Neuronal stem cell (in vitro differentiated cells): Measurements from ENCODE around the gene KLF13.

Experiments
- DNase-seq: peaks from one replicate; pipeline ENCODE4 v3.0.0-alpha.2; 2013; ENCODE audit warnings: low spot score
- H2AFZ ChIP-seq: one replicate; pipeline ENCODE4 v1.6.1; 2013; ENCODE audit warnings: mild to moderate bottlenecking, low read length, inconsistent platforms
- H2AK5ac ChIP-seq: 2 replicates; pipeline ENCODE4 v1.6.1; 2013; ENCODE audit warnings: low read depth, mild to moderate bottlenecking, inconsistent platforms, low read length, moderate library complexity, mixed read lengths
- H2BK120ac ChIP-seq: 2 replicates; pipeline ENCODE4 v1.6.1; 2013; ENCODE audit warnings: low read depth, mild to moderate bottlenecking, inconsistent platforms, low read length, moderate library complexity, mixed read lengths
- H2BK12ac ChIP-seq: one replicate; pipeline ENCODE4 v1.6.1; 2013; ENCODE audit warnings: low read length, inconsistent platforms
- H2BK15ac ChIP-seq: 2 replicates; pipeline ENCODE4 v1.6.1; 2013; ENCODE audit warnings: mild to moderate bottlenecking, low read length, inconsistent platforms, mixed read lengths
- H2BK5ac ChIP-seq: one replicate; pipeline ENCODE4 v1.6.1; 2013; ENCODE audit warnings: inconsistent platforms, mild to moderate bottlenecking, low read length, moderate library complexity
- H3K14ac ChIP-seq: one replicate; pipeline ENCODE4 v1.6.1; 2013; ENCODE audit warnings: low read length, inconsistent platforms
- H3K18ac ChIP-seq: 2 replicates; pipeline ENCODE4 v1.6.1; 2013; ENCODE audit warnings: low read length, inconsistent platforms
- H3K23ac ChIP-seq: 2 replicates; pipeline ENCODE4 v1.6.1; 2013; ENCODE audit warnings: low read depth, mild to moderate bottlenecking, mixed read lengths, low read length, inconsistent platforms; ENCODE audit not compliant: poor library complexity
- H3K27ac ChIP-seq: replicated peaks from 3 replicates; pipeline ENCODE4 v1.5.1; 2013; ENCODE audit warnings: low read length, inconsistent platforms
- H3K27me3 ChIP-seq, 3 experiments: 2 replicates each; pipeline ENCODE4 v1.6.1; 2013; ENCODE audit warnings: low read length in 3 of 3, mild to moderate bottlenecking in 2 of 3, inconsistent platforms in 1 of 3, low read depth in 1 of 3, mixed read lengths in 1 of 3, moderate library complexity in 1 of 3; ENCODE audit not compliant: control insufficient read depth in 3 of 3, insufficient read depth in 3 of 3
- H3K36me3 ChIP-seq, 2 donors: replicated peaks in 1 of 2; 2 replicates each; pipeline ENCODE4 v1.6.1; 2013; ENCODE audit warnings: low read length in 2 of 2; ENCODE audit not compliant: control insufficient read depth in 2 of 2, insufficient read depth in 2 of 2
- H3K4ac ChIP-seq: 2 replicates; pipeline ENCODE4 v1.6.1; 2013; ENCODE audit warnings: inconsistent platforms, mild to moderate bottlenecking, low read length, moderate library complexity
- H3K4me1 ChIP-seq, 2 donors: 1 replicate in 1 of 2; 2 replicates in 1 of 2; pipeline ENCODE4 v1.6.1; 2013; ENCODE audit warnings: low read length in 2 of 2, low read depth in 1 of 2; ENCODE audit not compliant: control insufficient read depth in 2 of 2, insufficient read depth in 1 of 2
- H3K4me2 ChIP-seq: one replicate; pipeline ENCODE4 v1.6.1; 2013; ENCODE audit warnings: mild to moderate bottlenecking, low read length, inconsistent platforms; ENCODE audit not compliant: insufficient read depth, poor library complexity, severe bottlenecking
- H3K4me3 ChIP-seq, 2 donors: 2 replicates each; pipeline ENCODE4 v1.5.1; 2013; ENCODE audit warnings: low read length in 2 of 2, mild to moderate bottlenecking in 2 of 2, inconsistent platforms in 1 of 2, moderate library complexity in 1 of 2
- H3K79me1 ChIP-seq: one replicate; pipeline ENCODE4 v1.6.1; 2013; ENCODE audit warnings: low read depth, mild to moderate bottlenecking, inconsistent platforms, low read length, moderate library complexity
- H3K9ac ChIP-seq: one replicate; pipeline ENCODE4 v1.6.1; 2013; ENCODE audit warnings: mild to moderate bottlenecking, low read depth, low read length, inconsistent platforms; ENCODE audit not compliant: poor library complexity
- H3K9me3 ChIP-seq, 2 donors: replicated peaks in 1 of 2; 2 replicates each; pipeline versions ENCODE3 to v1.6.1; 2013; ENCODE audit warnings: low read length in 2 of 2, mild to moderate bottlenecking in 2 of 2, inconsistent platforms in 1 of 2, low read depth in 1 of 2, mixed read lengths in 1 of 2, moderate library complexity in 1 of 2; ENCODE audit not compliant: control insufficient read depth in 2 of 2, insufficient read depth in 1 of 2
- H4K8ac ChIP-seq: one replicate; pipeline ENCODE4 v1.6.1; 2013; ENCODE audit warnings: low read depth, mild to moderate bottlenecking, inconsistent platforms, low read length, moderate library complexity
- H4K91ac ChIP-seq: one replicate; pipeline ENCODE4 v1.6.1; 2013; ENCODE audit warnings: low read length, low read depth, mild to moderate bottlenecking, inconsistent platforms; ENCODE audit not compliant: poor library complexity
- WGBS, 2 donors: extraction: QIAGEN DNeasy Blood & Tissue Kit; methylation state at CpG; one replicate each; pipeline ENCODE4 v1.1.7; 2013; ENCODE audit warnings: missing lambda C conversion rate in 2 of 2, mixed read lengths in 1 of 2; ENCODE audit not compliant: insufficient read length in 2 of 2, insufficient replicate concordance in 1 of 2; ENCODE audit errors: extremely low coverage in 2 of 2; 5-methylcytosine and 5-hydroxymethylcytosine counted together

KLF13 gene

DNA sequence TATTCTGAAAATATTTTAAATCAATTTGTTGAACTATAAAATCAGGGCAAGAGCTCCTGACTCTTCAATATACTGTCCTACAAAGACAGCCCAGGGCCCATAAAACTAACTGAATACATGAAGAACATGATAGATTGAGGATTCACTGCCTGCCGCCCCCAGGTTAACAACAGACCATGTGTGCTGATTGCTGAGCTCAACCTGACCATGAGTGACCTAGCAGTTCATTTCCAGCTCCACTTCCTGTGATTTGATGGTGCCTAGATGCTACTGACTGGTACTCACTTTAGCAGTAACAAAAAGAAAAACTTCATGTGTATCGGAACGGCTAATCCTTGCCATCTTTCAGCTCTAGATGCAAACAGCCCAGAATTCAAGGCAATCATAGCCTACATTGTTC, 9.6 kb upstream of the KLF13 start:
- no peak overlapping the region for H2BK15ac ChIP-seq
- no peak overlapping the region for H4K8ac ChIP-seq
- H3K4ac ChIP-seq, result no peak overlapping the region
- no peak for DNase-seq
- peaks cover 3 to 5% of the 10 kb centered on the region in 2 donors for H3K9me3 ChIP-seq
- no CpG with 5 or more reads among the region's 3 CpGs for WGBS, 2 donors
- peaks cover 2 to 6% of the 10 kb centered on the region in 2 donors for H3K4me1 ChIP-seq
- no peak overlapping the region for H2BK120ac ChIP-seq
- H2BK5ac ChIP-seq, result no peak overlapping the region
- no peak overlapping the region for H3K18ac ChIP-seq
- no peak overlapping the region for H3K4me2 ChIP-seq
- H3K27ac ChIP-seq, result no peak overlapping the region
- H2AK5ac ChIP-seq, result no peak overlapping the region
- no peaks in the 10 kb centered on the region for H3K79me1 ChIP-seq
- peaks cover 0 to 22% (median 0%) of the 10 kb centered on the region in 3 experiments for H3K27me3 ChIP-seq
- no peak overlapping the region for H4K91ac ChIP-seq
- H2BK12ac ChIP-seq, result no peak overlapping the region
- H3K23ac ChIP-seq, result no peak overlapping the region
- no peak overlapping the region for H2AFZ ChIP-seq
- no peak overlapping the region for H3K14ac ChIP-seq
- H3K9ac ChIP-seq, result no peak overlapping the region
- no peak overlapping the region for H3K4me3 ChIP-seq
- no peaks in the 10 kb centered on the region for H3K36me3 ChIP-seq

DNA sequence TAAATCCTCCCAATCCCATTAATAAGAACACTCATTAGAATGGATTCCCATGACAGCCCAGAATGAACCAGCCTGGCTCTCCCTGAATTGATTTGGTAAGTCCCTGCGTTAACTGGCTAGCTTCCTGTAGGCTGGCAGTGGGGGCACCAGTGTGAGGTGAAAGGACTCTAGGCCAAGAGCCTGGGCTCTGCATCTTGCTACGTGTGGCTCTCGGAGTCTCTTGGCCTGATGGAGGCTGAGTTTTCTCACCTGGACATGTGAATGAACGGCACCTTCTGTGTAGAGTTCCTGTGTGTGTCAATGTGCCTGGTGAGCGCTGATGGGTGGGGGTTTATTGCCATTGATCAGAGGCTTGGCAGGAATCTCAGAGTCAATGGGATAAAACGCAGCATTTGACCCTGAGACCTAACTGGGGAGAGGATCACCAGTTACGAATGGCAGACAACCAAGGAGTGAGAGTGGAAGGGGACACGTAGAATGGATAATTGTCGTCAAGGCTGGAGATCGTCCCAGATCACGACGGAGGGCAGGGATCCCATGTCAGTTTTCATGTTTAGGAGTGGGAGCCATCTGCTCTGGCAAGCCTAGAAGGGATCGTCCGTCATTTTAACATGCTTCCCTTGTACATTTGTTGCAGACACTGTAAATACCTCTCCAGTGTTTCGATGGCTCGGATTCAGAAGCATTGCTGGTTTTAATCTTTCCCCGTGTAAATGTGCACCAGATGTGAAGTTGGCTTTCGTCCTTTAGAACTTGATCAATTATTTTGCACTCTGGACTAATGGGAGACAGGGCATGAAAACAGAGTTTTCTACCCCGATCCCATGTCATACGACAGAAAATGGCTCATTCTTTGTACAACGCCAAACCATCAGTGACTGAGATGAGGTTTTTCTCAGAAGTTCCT, 9.0 kb upstream of the KLF13 start:
- no peak overlapping the region for H3K23ac ChIP-seq
- H3K4me3 ChIP-seq, result no peak overlapping the region
- no peak overlapping the region for H4K8ac ChIP-seq
- H2BK15ac ChIP-seq, result no peak overlapping the region
- no peak overlapping the region for H2BK120ac ChIP-seq
- no peak overlapping the region for H3K4ac ChIP-seq
- H3K4me1 ChIP-seq, result peaks cover 3 to 6% of the 10 kb centered on the region in 2 donors
- H3K27ac ChIP-seq, result no peak overlapping the region
- peaks cover 0 to 26% (median 0%) of the 10 kb centered on the region in 3 experiments for H3K27me3 ChIP-seq
- H2BK5ac ChIP-seq, result no peak overlapping the region
- H2AFZ ChIP-seq, result no peak overlapping the region
- H3K79me1 ChIP-seq, result no peaks in the 10 kb centered on the region
- H3K14ac ChIP-seq, result no peak overlapping the region
- no peaks in the 10 kb centered on the region for H3K36me3 ChIP-seq
- no CpG with 5 or more reads among the region's 21 CpGs for WGBS, 2 donors
- H4K91ac ChIP-seq, result no peak overlapping the region
- H3K4me2 ChIP-seq, result no peak overlapping the region
- H2AK5ac ChIP-seq, result no peak overlapping the region
- H3K9ac ChIP-seq, result no peak overlapping the region
- no peak for DNase-seq
- H2BK12ac ChIP-seq, result no peak overlapping the region
- H3K9me3 ChIP-seq, result peaks cover 3 to 5% of the 10 kb centered on the region in 2 donors
- no peak overlapping the region for H3K18ac ChIP-seq

GRCh38 chr15:31318429-31318828, 8.2 kb upstream of the KLF13 start:
- Histone ChIP-seq H2BK12ac (no peak overlapping the region), H2AK5ac (no peak overlapping the region), H3K27me3 (peaks cover 0 to 26% (median under 1%) of the 10 kb centered on the region in 3 experiments), H3K36me3 (no peaks in the 10 kb centered on the region), H3K23ac (no peak overlapping the region), H3K4me2 (no peak overlapping the region), H4K91ac (no peak overlapping the region), H3K9me3 (peaks cover 3% of the 10 kb centered on the region in 2 donors), H3K4me1 (peaks cover 3 to 6% of the 10 kb centered on the region in 2 donors), H2BK5ac (no peak overlapping the region), H2BK15ac (no peak overlapping the region), H3K18ac (no peak overlapping the region), H3K27ac (no peak overlapping the region), H2BK120ac (no peak overlapping the region), H4K8ac (no peak overlapping the region), H2AFZ (no peak overlapping the region), H3K14ac (no peak overlapping the region), H3K4ac (no peak overlapping the region), H3K4me3 (no peak overlapping the region), H3K9ac (no peak overlapping the region), H3K79me1 (no peaks in the 10 kb centered on the region)
- DNase-seq, result no peak
- WGBS, 2 donors, result no CpG with 5 or more reads among the region's 4 CpGs

DNA sequence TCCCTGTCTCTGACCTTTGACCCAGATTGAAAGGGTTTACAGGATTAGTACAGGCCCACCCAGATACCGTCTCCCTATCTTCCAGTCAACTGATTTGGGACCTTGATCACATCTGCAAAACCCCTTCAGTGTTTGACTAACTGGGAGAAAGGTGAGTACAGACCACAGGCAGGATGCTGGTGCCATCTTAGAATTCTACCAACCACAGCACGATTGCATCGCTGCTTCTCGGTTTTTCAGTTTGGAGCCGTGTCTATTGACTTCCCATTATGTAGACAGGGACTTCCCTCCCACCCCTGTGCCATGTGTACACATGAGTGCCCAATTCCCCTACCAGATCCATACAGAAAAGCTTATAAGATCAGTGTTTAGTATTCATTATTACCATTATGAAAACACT, 6.6 kb upstream of the KLF13 start:
- no peak overlapping the region for H2BK12ac ChIP-seq
- no peaks in the 10 kb centered on the region for H3K36me3 ChIP-seq
- no peak overlapping the region for H2BK15ac ChIP-seq
- no peak overlapping the region for H3K23ac ChIP-seq
- H3K4me3 ChIP-seq, result no peak overlapping the region
- WGBS, 2 donors, result no CpG with 5 or more reads among the region's 5 CpGs
- no peak overlapping the region for H2AFZ ChIP-seq
- no peak overlapping the region for H3K14ac ChIP-seq
- peaks cover 0 to 32% (median 16%) of the 10 kb centered on the region in 3 experiments for H3K27me3 ChIP-seq
- peaks cover 3% of the 10 kb centered on the region in 2 donors for H3K9me3 ChIP-seq
- H3K4me2 ChIP-seq, result no peak overlapping the region
- H3K4me1 ChIP-seq, result peaks cover 5 to 6% of the 10 kb centered on the region in 2 donors
- H3K9ac ChIP-seq, result no peak overlapping the region
- no peak overlapping the region for H2BK5ac ChIP-seq
- H2BK120ac ChIP-seq, result no peak overlapping the region
- no peak for DNase-seq
- H4K8ac ChIP-seq, result no peak overlapping the region
- no peak overlapping the region for H3K27ac ChIP-seq
- no peaks in the 10 kb centered on the region for H3K79me1 ChIP-seq
- H2AK5ac ChIP-seq, result no peak overlapping the region
- no peak overlapping the region for H3K4ac ChIP-seq
- H4K91ac ChIP-seq, result no peak overlapping the region
- no peak overlapping the region for H3K18ac ChIP-seq
